Caco-2 (cell line): ENCODE data around the gene ATRAID. TPM values are rescaled to one million over a fixed set of nuclear protein-coding genes. Genes with fewer than 3 reads are reported as not detected.
"Not testable (repeated sequence)": the region's sequence is repeated elsewhere in the genome, so short reads cannot be mapped to it uniquely, and the experiment has no call there.

ENCODE experiments used
- BruUV-seq: library from RNA; stranded (reverse); fragments of 400-500 nt; replicated peaks from 2 replicates; lab custom pipeline; 2021; lab: Mats Ljungman, UMichigan
- CTCF ChIA-PET: fragments of 300-600 bp; sonication (Branson Sonifier 250); formaldehyde crosslinking; loops from one replicate; lab custom pipeline; 2022; ENCODE audit warnings: antibody characterized with exemption; lab: Charles Lee
- POLR2A ChIA-PET: fragments of 300-600 bp; sonication (Branson Sonifier 250); formaldehyde crosslinking; loops from one replicate; lab custom pipeline; 2022; ENCODE audit warnings: antibody characterized with exemption; lab: Charles Lee
- DNase-seq, 2 experiments: peaks; one replicate each; pipeline versions ENCODE4 v3.0.0 to v3.0.0-alpha.2; 2020 to 2022
- H3K27me3 ChIP-seq: replicated peaks from 2 replicates; pipeline ENCODE4 v1.6.0; 2011; ENCODE audit warnings: low read length; ENCODE audit not compliant: control insufficient read depth, insufficient read depth
- H3K36me3 ChIP-seq: 2 replicates; pipeline ENCODE4 v1.5.1; 2011; ENCODE audit warnings: low read length; ENCODE audit not compliant: control insufficient read depth, insufficient read depth
- H3K4me1 ChIP-seq: fragments of 250-450 bp; sonication (Bioruptor Pico); 2 replicates; pipeline ENCODE4 v1.5.1; 2020; ENCODE audit warnings: mild to moderate bottlenecking
- H3K4me3 ChIP-seq: 2 replicates; pipeline ENCODE4 v1.5.1; 2011; ENCODE audit warnings: low read depth, mild to moderate bottlenecking, control low read depth, low read length
- H3K9me3 ChIP-seq: fragments of 250-450 bp; sonication (Bioruptor Pico); 2 replicates; pipeline ENCODE4 v1.5.1; 2020; ENCODE audit warnings: mild to moderate bottlenecking, moderate library complexity
- H3K27ac Mint-ChIP-seq: one replicate; pipeline ENCODE4 v1.8.0; 2022; ENCODE audit warnings: mixed read lengths; ENCODE audit not compliant: unreplicated experiment
- H3K27me3 Mint-ChIP-seq: one replicate; pipeline ENCODE4 v1.8.0; 2022; ENCODE audit warnings: mixed read lengths; ENCODE audit not compliant: insufficient read depth, unreplicated experiment
- H3K36me3 Mint-ChIP-seq: one replicate; pipeline ENCODE4 v1.8.0; 2022; ENCODE audit warnings: mild to moderate bottlenecking, mixed read lengths; ENCODE audit not compliant: insufficient read depth, unreplicated experiment
- H3K4me1 Mint-ChIP-seq: one replicate; pipeline ENCODE4 v1.8.0; 2022; ENCODE audit warnings: low read depth, mixed read lengths; ENCODE audit not compliant: unreplicated experiment
- H3K4me3 Mint-ChIP-seq: one replicate; pipeline ENCODE4 v1.8.0; 2022; ENCODE audit warnings: mild to moderate bottlenecking, moderate library complexity, mixed read lengths; ENCODE audit not compliant: unreplicated experiment
- H3K9me3 Mint-ChIP-seq: one replicate; pipeline ENCODE4 v1.8.0; 2022; ENCODE audit warnings: mixed read lengths; ENCODE audit not compliant: unreplicated experiment
- CTCF ChIP-seq, 2 experiments: fragments of 200-600 bp in 1 of 2; IDR thresholded peaks; 1 replicate in 1 of 2; 2 replicates in 1 of 2; pipeline versions ENCODE4 v1.5.1 to v1.8.0; 2011 to 2022; ENCODE audit warnings: antibody characterized with exemption in 1 of 2, control low read depth in 1 of 2, inconsistent platforms in 1 of 2, low read depth in 1 of 2, low read length in 1 of 2, mild to moderate bottlenecking in 1 of 2, moderate library complexity in 1 of 2; ENCODE audit not compliant: insufficient read depth in 1 of 2, severe bottlenecking in 1 of 2, unreplicated experiment in 1 of 2
- intact Hi-C: fragments of 100-400 bp; cut with micrococcal nuclease; formaldehyde crosslinking; loops from one replicate; pipeline ENCODE4 v1.10.0; 2022; ENCODE audit not compliant: unreplicated experiment
- total RNA-seq: library from RNA; stranded (reverse); gene quantifications from 2 replicates; pipeline ENCODE4 v1.2.3, GENCODE V29; 2022

The ATRAID gene
- total RNA-seq, 1 experiment from 2014 or later, result 157 TPM

DNA sequence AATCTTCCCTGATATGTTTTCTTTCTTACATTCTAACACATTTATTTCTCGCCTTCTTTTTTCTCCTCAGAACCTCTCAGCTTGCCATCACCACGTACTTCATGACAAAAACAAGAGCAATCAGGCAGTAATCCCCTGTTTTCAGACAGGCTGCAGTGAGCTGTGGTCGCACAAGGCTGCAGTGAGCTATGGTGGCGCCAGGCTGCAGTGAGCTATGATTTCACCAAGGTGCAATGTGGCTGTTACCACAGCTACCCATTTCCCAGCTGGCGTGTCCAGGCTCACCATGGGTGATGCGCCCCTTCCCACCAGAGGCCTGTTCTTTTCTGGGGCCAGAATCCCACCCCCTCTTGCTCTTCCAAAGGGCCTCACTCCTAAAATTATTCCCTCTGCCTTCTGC, 37.2 kb upstream of the ATRAID start:
- POLR2A ChIA-PET, result interaction anchor here (0.5 to 0.6 kb wide), 2 partner anchors 38 to 39 kb away, joined by 4 read pairs; no protein-coding TSS in a partner anchor
- Mint-ChIP-seq H3K36me3 (no peaks in the 10 kb centered on the region), H3K9me3 (no peaks in the 10 kb centered on the region), H3K27ac (no peak overlapping the region), H3K27me3 (no peaks in the 10 kb centered on the region), H3K4me3 (no peak overlapping the region), H3K4me1 (no peaks in the 10 kb centered on the region)
- BruUV-seq, result no TSS peak
- no peak for TF ChIP-seq CTCF (IDR thresholded peaks at IDR 0.05; ENCODE audit: insufficient read depth in 1 of 2, low read depth in 1 of 2, low read length in 1 of 2, severe bottlenecking in 1 of 2, unreplicated experiment in 1 of 2)
- Histone ChIP-seq H3K36me3 (no peaks in the 10 kb centered on the region), H3K27me3 (no peaks in the 10 kb centered on the region), H3K4me1 (no peaks in the 10 kb centered on the region), H3K9me3 (no peaks in the 10 kb centered on the region), H3K4me3 (no peak overlapping the region)
- DNase-seq, result no peak
- CTCF ChIA-PET, result interaction anchor here (1.2 to 1.4 kb wide), 3 partner anchors 17 to 41 kb away, joined by 3 to 4 read pairs (median 3); no protein-coding TSS in a partner anchor
- intact Hi-C loops, result no loop called here

GRCh38 chr2:27175330-27175729, 36.5 kb upstream of the ATRAID start:
- Mint-ChIP-seq H3K4me3 (no peak overlapping the region), H3K4me1 (no peaks in the 10 kb centered on the region), H3K36me3 (no peaks in the 10 kb centered on the region), H3K9me3 (no peaks in the 10 kb centered on the region), H3K27me3 (no peaks in the 10 kb centered on the region), H3K27ac (no peak overlapping the region)
- H3K27me3 ChIP-seq, result no peaks in the 10 kb centered on the region
- CTCF ChIA-PET, result interaction anchor here (1.2 to 1.4 kb wide), 3 partner anchors 16 to 42 kb away, joined by 3 to 4 read pairs (median 3); no protein-coding TSS in a partner anchor
- DNase-seq, result no peak
- no TSS peak for BruUV-seq
- POLR2A ChIA-PET, result interaction anchor here (0.6 to 1.0 kb wide), 2 partner anchors 36 to 40 kb away, joined by 3 to 4 read pairs; partner anchors contain the start of genes ATRAID and SLC5A6
- intact Hi-C loops, result no loop called here
- H3K36me3 ChIP-seq, result no peaks in the 10 kb centered on the region
- H3K4me3 ChIP-seq, result no peak overlapping the region
- no peak for TF ChIP-seq CTCF (IDR thresholded peaks at IDR 0.05; ENCODE audit: insufficient read depth in 1 of 2, low read depth in 1 of 2, low read length in 1 of 2, severe bottlenecking in 1 of 2, unreplicated experiment in 1 of 2)
- no peaks in the 10 kb centered on the region for H3K9me3 ChIP-seq
- H3K4me1 ChIP-seq, result no peaks in the 10 kb centered on the region; the same call in 1 of the 2 replicates

GRCh38 chr2:27175781-27176180, 36.1 kb upstream of the ATRAID start:
- H3K27ac Mint-ChIP-seq, H3K4me3 ChIP-seq, BruUV-seq, H3K9me3 ChIP-seq, H3K9me3 Mint-ChIP-seq, H3K4me1 Mint-ChIP-seq, H3K4me1 ChIP-seq, H3K27me3 Mint-ChIP-seq, H3K36me3 ChIP-seq, H3K27me3 ChIP-seq, intact Hi-C loops, H3K36me3 Mint-ChIP-seq, H3K4me3 Mint-ChIP-seq, DNase-seq: not testable (repeated sequence)
- ChIA-PET CTCF (interaction anchor here (1.4 kb wide), 1 partner anchor 24 kb away, joined by 3 read pairs; no protein-coding TSS in a partner anchor), POLR2A (interaction anchor here (1.0 kb wide), 1 partner anchor 36 kb away, joined by 3 read pairs; the partner anchor contains the start of genes ATRAID and SLC5A6)
